Mesodermal cell (in vitro differentiated cells): ENCODE data around the gene KAZN.

ENCODE experiments used
- H3K27ac ChIP-seq: 2 replicates; pipeline ENCODE4 v1.7.0; 2013; ENCODE audit warnings: mild to moderate bottlenecking, low read depth, low read length, moderate library complexity; ENCODE audit not compliant: severe bottlenecking
- H3K36me3 ChIP-seq: 2 replicates; pipeline ENCODE4 v1.7.1; 2013; ENCODE audit warnings: mild to moderate bottlenecking, low read length, moderate library complexity; ENCODE audit not compliant: control insufficient read depth, insufficient read depth
- H3K4me1 ChIP-seq: one replicate; pipeline ENCODE4 v1.7.1; 2013; ENCODE audit warnings: mild to moderate bottlenecking, low read length; ENCODE audit not compliant: insufficient read depth, control insufficient read depth, poor library complexity, severe bottlenecking
- H3K4me3 ChIP-seq: 2 replicates; pipeline ENCODE4 v1.7.0; 2013; ENCODE audit warnings: low read length, control low read depth, mild to moderate bottlenecking; ENCODE audit not compliant: insufficient read depth, poor library complexity, severe bottlenecking; ENCODE audit errors: extremely low read depth
- H3K9me3 ChIP-seq: 2 replicates; pipeline ENCODE4 v1.7.1; 2013; ENCODE audit warnings: mild to moderate bottlenecking, low read length, moderate library complexity; ENCODE audit not compliant: control insufficient read depth
- WGBS, 2 experiments: methylation state at CpG; one replicate each; pipeline ENCODE4 v1.1.5; 2013; ENCODE audit warnings: missing lambda C conversion rate in 2 of 2; ENCODE audit not compliant: insufficient coverage in 2 of 2; 5-methylcytosine and 5-hydroxymethylcytosine counted together

The KAZN gene

GRCh38 chr1:14790982-14791381 lies 192.5 kb downstream of the KAZN start:
- Histone ChIP-seq H3K36me3 (no peaks in the 10 kb centered on the region), H3K4me3 (no peak overlapping the region), H3K27ac (no peak overlapping the region), H3K9me3 (no peaks in the 10 kb centered on the region), H3K4me1 (no peaks in the 10 kb centered on the region)
- 92 to 93% methylated on average over 5 of the region's 7 CpGs for WGBS, 2 experiments

GRCh38 chr1:14791654-14792053 lies 193.2 kb downstream of the KAZN start:
- 96 to 99% methylated on average over 4 to 14 of the region's 14 CpGs for WGBS, 2 experiments
- H3K36me3 ChIP-seq = no peaks in the 10 kb centered on the region

GRCh38 chr1:14794136-14794768 lies 195.8 kb downstream of the KAZN start:
- 89 to 94% methylated on average over 6 to 7 of the region's 7 CpGs for WGBS, 2 experiments
- Histone ChIP-seq H3K9me3 (no peaks in the 10 kb centered on the region), H3K36me3 (no peaks in the 10 kb centered on the region), H3K27ac (no peak overlapping the region), H3K4me1 (no peaks in the 10 kb centered on the region), H3K4me3 (no peak overlapping the region)

More at GRCh38 chr1:14791654-14792053, 193.2 kb downstream of the KAZN start:
- Histone ChIP-seq H3K27ac (no peak overlapping the region), H3K4me3 (no peak overlapping the region), H3K4me1 (no peaks in the 10 kb centered on the region), H3K9me3 (no peaks in the 10 kb centered on the region)

- Histone ChIP-seq H3K36me3 (no peaks in the 10 kb centered on the region), H3K4me3 (no peak overlapping the region), H3K27ac (no peak overlapping the region), H3K9me3 (no peaks in the 10 kb centered on the region), H3K4me1 (no peaks in the 10 kb centered on the region)
- 89 to 91% methylated on average over 3 of the region's 5 CpGs for WGBS, 2 experiments
These were observed 196.4 kb downstream of the KAZN start for GRCh38 chr1:14794906-14795305.

GRCh38 chr1:14795589-14795988 lies 197.1 kb downstream of the KAZN start:
- H3K36me3 ChIP-seq = no peaks in the 10 kb centered on the region
- no peaks in the 10 kb centered on the region for H3K4me1 ChIP-seq
- no peaks in the 10 kb centered on the region for H3K9me3 ChIP-seq
- H3K4me3 ChIP-seq = no peak overlapping the region
- 100% methylated on average over 2 of the region's 3 CpGs for WGBS, 2 experiments
- no peak overlapping the region for H3K27ac ChIP-seq

- WGBS, 2 experiments = 77 to 89% methylated on average over 4 of the region's 5 CpGs
These were observed 201.5 kb downstream of the KAZN start for GRCh38 chr1:14800014-14800413.

GRCh38 chr1:14800500-14801076 lies 202.1 kb downstream of the KAZN start:
- Histone ChIP-seq H3K4me3 (no peak overlapping the region), H3K4me1 (peaks cover 6% of the 10 kb centered on the region), H3K9me3 (no peaks in the 10 kb centered on the region), H3K36me3 (no peaks in the 10 kb centered on the region), H3K27ac (no peak overlapping the region)
- 95% methylated on average over 6 to 8 of the region's 9 CpGs for WGBS, 2 experiments

More at GRCh38 chr1:14800014-14800413, 201.5 kb downstream of the KAZN start:
- Histone ChIP-seq H3K9me3 (no peaks in the 10 kb centered on the region), H3K4me3 (no peak overlapping the region), H3K27ac (no peak overlapping the region), H3K4me1 (peaks cover 6% of the 10 kb centered on the region), H3K36me3 (no peaks in the 10 kb centered on the region)

- WGBS, 2 experiments = 90 to 93% methylated on average over 17 to 18 of the region's 19 CpGs
- H3K27ac ChIP-seq = no peak overlapping the region
- no peak overlapping the region for H3K4me3 ChIP-seq
- peaks cover 22% of the 10 kb centered on the region for H3K9me3 ChIP-seq
- H3K4me1 ChIP-seq = peaks cover 6% of the 10 kb centered on the region
- H3K36me3 ChIP-seq = no peaks in the 10 kb centered on the region
These were observed 204.7 kb downstream of the KAZN start for GRCh38 chr1:14803002-14803789.

GRCh38 chr1:14804626-14805025 lies 206.1 kb downstream of the KAZN start:
- Histone ChIP-seq H3K9me3 (peaks cover 26% of the 10 kb centered on the region), H3K4me3 (no peak overlapping the region), H3K36me3 (no peaks in the 10 kb centered on the region), H3K27ac (no peak overlapping the region), H3K4me1 (peaks cover 6% of the 10 kb centered on the region)
- 57% methylated on average over 3 of the region's 5 CpGs for WGBS, 2 experiments

GRCh38 chr1:14806772-14807171 lies 208.3 kb downstream of the KAZN start:
- 92 to 100% methylated on average over 2 of the region's 2 CpGs for WGBS, 2 experiments
- Histone ChIP-seq H3K27ac (no peak overlapping the region), H3K36me3 (no peaks in the 10 kb centered on the region), H3K9me3 (peaks cover 26% of the 10 kb centered on the region), H3K4me3 (no peak overlapping the region), H3K4me1 (peaks cover 6% of the 10 kb centered on the region)
